ENCODE data around the gene BAIAP2L1. TPM values are rescaled to one million over a fixed set of nuclear protein-coding genes. Genes with fewer than 3 reads are reported as not detected.
A peak's percentile ranks its signal among the peaks of the same experiment; 100 is the strongest.

The BAIAP2L1 gene
- total and polyA plus RNA-seq, 9 of the 15 experiments (the other 6 are each of a cell fraction or from before 2014, with no cell fraction given), result 4.2 to 29.8 (median 15.5) TPM

DNA sequence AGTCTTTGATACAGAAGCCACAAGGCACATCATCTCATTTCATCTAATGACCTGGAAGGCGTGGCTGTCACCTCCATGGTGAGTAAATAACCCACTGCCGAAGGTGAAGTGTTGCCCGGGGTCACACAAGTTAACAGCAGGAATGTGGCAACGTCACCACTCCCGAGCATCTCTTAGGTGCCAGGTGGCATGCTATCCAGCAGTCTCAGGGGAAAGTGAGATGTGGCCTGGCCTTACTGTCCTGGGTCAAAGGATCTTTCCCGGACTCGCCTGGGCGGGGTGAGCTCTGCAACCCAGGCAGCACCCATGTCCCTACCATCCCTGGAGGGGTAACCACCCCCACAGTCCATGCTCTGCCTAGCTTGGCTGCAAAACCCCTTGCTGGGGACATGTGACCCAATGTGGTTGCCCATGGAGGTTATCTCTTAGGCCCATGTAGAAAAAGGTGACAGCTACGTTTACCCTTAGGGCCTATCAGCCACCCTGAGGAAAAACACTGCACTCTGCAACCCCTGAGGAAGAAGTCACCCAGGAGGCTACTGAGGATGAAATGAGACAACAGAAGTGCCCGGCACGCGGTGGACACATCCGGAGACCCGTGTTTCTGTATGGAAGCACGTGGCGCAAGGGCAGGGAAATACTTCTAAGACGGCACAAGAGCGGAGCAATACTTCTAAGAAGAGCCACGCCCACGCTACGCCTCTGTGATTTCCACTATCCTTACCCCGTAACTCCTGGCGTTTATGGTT, 52.0 kb downstream of the BAIAP2L1 start (continued):
- TF ChIP-seq, protein P1, sequence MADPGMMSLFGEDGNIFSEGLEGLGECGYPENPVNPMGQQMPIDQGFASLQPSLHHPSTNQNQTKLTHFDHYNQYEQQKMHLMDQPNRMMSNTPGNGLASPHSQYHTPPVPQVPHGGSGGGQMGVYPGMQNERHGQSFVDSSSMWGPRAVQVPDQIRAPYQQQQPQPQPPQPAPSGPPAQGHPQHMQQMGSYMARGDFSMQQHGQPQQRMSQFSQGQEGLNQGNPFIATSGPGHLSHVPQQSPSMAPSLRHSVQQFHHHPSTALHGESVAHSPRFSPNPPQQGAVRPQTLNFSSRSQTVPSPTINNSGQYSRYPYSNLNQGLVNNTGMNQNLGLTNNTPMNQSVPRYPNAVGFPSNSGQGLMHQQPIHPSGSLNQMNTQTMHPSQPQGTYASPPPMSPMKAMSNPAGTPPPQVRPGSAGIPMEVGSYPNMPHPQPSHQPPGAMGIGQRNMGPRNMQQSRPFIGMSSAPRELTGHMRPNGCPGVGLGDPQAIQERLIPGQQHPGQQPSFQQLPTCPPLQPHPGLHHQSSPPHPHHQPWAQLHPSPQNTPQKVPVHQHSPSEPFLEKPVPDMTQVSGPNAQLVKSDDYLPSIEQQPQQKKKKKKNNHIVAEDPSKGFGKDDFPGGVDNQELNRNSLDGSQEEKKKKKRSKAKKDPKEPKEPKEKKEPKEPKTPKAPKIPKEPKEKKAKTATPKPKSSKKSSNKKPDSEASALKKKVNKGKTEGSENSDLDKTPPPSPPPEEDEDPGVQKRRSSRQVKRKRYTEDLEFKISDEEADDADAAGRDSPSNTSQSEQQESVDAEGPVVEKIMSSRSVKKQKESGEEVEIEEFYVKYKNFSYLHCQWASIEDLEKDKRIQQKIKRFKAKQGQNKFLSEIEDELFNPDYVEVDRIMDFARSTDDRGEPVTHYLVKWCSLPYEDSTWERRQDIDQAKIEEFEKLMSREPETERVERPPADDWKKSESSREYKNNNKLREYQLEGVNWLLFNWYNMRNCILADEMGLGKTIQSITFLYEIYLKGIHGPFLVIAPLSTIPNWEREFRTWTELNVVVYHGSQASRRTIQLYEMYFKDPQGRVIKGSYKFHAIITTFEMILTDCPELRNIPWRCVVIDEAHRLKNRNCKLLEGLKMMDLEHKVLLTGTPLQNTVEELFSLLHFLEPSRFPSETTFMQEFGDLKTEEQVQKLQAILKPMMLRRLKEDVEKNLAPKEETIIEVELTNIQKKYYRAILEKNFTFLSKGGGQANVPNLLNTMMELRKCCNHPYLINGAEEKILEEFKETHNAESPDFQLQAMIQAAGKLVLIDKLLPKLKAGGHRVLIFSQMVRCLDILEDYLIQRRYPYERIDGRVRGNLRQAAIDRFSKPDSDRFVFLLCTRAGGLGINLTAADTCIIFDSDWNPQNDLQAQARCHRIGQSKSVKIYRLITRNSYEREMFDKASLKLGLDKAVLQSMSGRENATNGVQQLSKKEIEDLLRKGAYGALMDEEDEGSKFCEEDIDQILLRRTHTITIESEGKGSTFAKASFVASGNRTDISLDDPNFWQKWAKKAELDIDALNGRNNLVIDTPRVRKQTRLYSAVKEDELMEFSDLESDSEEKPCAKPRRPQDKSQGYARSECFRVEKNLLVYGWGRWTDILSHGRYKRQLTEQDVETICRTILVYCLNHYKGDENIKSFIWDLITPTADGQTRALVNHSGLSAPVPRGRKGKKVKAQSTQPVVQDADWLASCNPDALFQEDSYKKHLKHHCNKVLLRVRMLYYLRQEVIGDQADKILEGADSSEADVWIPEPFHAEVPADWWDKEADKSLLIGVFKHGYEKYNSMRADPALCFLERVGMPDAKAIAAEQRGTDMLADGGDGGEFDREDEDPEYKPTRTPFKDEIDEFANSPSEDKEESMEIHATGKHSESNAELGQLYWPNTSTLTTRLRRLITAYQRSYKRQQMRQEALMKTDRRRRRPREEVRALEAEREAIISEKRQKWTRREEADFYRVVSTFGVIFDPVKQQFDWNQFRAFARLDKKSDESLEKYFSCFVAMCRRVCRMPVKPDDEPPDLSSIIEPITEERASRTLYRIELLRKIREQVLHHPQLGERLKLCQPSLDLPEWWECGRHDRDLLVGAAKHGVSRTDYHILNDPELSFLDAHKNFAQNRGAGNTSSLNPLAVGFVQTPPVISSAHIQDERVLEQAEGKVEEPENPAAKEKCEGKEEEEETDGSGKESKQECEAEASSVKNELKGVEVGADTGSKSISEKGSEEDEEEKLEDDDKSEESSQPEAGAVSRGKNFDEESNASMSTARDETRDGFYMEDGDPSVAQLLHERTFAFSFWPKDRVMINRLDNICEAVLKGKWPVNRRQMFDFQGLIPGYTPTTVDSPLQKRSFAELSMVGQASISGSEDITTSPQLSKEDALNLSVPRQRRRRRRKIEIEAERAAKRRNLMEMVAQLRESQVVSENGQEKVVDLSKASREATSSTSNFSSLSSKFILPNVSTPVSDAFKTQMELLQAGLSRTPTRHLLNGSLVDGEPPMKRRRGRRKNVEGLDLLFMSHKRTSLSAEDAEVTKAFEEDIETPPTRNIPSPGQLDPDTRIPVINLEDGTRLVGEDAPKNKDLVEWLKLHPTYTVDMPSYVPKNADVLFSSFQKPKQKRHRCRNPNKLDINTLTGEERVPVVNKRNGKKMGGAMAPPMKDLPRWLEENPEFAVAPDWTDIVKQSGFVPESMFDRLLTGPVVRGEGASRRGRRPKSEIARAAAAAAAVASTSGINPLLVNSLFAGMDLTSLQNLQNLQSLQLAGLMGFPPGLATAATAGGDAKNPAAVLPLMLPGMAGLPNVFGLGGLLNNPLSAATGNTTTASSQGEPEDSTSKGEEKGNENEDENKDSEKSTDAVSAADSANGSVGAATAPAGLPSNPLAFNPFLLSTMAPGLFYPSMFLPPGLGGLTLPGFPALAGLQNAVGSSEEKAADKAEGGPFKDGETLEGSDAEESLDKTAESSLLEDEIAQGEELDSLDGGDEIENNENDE (IDR thresholded peaks at IDR 0.05; ENCODE audit: low read depth, low read length), result no peak
- TF ChIP-seq ETV1 (tag; conservative IDR thresholded peaks at IDR 0.05; ENCODE audit: low read depth), result peak; percentile 50; the same call in 1 of the 2 replicates
- no peak for TF ChIP-seq ZBTB17 (CRISPR knock-in tag; IDR thresholded peaks at IDR 0.05)
- no peak for TF ChIP-seq EHMT2 (IDR thresholded peaks at IDR 0.05)
- TF ChIP-seq POLR2AphosphoS5 (IDR thresholded peaks at IDR 0.05; ENCODE audit: control insufficient read depth, insufficient read depth, low read depth, low read length), result no peak
- no peak for TF ChIP-seq LARP7 (IDR thresholded peaks at IDR 0.05)
- no peak for TF ChIP-seq ZFP1 (CRISPR knock-in tag; IDR thresholded peaks at IDR 0.05)
- TF ChIP-seq HCFC1 (IDR thresholded peaks at IDR 0.05; ENCODE audit: low read depth, low read length), result no peak
- TF ChIP-seq SUPT5H (IDR thresholded peaks at IDR 0.05), result no peak
- TF ChIP-seq, protein P2, sequence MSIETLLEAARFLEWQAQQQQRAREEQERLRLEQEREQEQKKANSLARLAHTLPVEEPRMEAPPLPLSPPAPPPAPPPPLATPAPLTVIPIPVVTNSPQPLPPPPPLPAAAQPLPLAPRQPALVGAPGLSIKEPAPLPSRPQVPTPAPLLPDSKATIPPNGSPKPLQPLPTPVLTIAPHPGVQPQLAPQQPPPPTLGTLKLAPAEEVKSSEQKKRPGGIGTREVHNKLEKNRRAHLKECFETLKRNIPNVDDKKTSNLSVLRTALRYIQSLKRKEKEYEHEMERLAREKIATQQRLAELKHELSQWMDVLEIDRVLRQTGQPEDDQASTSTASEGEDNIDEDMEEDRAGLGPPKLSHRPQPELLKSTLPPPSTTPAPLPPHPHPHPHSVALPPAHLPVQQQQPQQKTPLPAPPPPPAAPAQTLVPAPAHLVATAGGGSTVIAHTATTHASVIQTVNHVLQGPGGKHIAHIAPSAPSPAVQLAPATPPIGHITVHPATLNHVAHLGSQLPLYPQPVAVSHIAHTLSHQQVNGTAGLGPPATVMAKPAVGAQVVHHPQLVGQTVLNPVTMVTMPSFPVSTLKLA (conservative IDR thresholded peaks at IDR 0.05), result peak; percentile 66 to 82
- TF ChIP-seq NRF1 (conservative IDR thresholded peaks at IDR 0.05 in 1 of 2, IDR thresholded peaks at IDR 0.05 in 1 of 2), result no peak
- TF ChIP-seq RFX5 (IDR thresholded peaks at IDR 0.05; ENCODE audit: low read depth, low read length), result no peak
- TF ChIP-seq, protein P3, sequence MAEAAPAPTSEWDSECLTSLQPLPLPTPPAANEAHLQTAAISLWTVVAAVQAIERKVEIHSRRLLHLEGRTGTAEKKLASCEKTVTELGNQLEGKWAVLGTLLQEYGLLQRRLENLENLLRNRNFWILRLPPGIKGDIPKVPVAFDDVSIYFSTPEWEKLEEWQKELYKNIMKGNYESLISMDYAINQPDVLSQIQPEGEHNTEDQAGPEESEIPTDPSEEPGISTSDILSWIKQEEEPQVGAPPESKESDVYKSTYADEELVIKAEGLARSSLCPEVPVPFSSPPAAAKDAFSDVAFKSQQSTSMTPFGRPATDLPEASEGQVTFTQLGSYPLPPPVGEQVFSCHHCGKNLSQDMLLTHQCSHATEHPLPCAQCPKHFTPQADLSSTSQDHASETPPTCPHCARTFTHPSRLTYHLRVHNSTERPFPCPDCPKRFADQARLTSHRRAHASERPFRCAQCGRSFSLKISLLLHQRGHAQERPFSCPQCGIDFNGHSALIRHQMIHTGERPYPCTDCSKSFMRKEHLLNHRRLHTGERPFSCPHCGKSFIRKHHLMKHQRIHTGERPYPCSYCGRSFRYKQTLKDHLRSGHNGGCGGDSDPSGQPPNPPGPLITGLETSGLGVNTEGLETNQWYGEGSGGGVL (CRISPR knock-in tag; IDR thresholded peaks at IDR 0.05), result no peak
